ENCODE results near the gene CDKL5.

The CDKL5 gene

GRCh38 chrX:18698737-18699650 lies 273.6 kb downstream of the CDKL5 start:
- peaks cover 67% of the 10 kb centered on the region for H3K9me3 Mint-ChIP-seq
- H3K27ac Mint-ChIP-seq = no peak overlapping the region
- no peak for DNase-seq
- no peaks in the 10 kb centered on the region for H3K36me3 Mint-ChIP-seq (ENCODE audit: low read depth)
- H3K4me3 Mint-ChIP-seq = no peak overlapping the region
- TF ChIP-seq, protein P1, sequence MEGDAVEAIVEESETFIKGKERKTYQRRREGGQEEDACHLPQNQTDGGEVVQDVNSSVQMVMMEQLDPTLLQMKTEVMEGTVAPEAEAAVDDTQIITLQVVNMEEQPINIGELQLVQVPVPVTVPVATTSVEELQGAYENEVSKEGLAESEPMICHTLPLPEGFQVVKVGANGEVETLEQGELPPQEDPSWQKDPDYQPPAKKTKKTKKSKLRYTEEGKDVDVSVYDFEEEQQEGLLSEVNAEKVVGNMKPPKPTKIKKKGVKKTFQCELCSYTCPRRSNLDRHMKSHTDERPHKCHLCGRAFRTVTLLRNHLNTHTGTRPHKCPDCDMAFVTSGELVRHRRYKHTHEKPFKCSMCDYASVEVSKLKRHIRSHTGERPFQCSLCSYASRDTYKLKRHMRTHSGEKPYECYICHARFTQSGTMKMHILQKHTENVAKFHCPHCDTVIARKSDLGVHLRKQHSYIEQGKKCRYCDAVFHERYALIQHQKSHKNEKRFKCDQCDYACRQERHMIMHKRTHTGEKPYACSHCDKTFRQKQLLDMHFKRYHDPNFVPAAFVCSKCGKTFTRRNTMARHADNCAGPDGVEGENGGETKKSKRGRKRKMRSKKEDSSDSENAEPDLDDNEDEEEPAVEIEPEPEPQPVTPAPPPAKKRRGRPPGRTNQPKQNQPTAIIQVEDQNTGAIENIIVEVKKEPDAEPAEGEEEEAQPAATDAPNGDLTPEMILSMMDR (IDR thresholded peaks at IDR 0.05) = no peak
- peaks cover 22% of the 10 kb centered on the region for H3K4me1 Mint-ChIP-seq
- peaks cover 3% of the 10 kb centered on the region for H3K27me3 Mint-ChIP-seq (ENCODE audit: low read depth, poor library complexity)

DNA sequence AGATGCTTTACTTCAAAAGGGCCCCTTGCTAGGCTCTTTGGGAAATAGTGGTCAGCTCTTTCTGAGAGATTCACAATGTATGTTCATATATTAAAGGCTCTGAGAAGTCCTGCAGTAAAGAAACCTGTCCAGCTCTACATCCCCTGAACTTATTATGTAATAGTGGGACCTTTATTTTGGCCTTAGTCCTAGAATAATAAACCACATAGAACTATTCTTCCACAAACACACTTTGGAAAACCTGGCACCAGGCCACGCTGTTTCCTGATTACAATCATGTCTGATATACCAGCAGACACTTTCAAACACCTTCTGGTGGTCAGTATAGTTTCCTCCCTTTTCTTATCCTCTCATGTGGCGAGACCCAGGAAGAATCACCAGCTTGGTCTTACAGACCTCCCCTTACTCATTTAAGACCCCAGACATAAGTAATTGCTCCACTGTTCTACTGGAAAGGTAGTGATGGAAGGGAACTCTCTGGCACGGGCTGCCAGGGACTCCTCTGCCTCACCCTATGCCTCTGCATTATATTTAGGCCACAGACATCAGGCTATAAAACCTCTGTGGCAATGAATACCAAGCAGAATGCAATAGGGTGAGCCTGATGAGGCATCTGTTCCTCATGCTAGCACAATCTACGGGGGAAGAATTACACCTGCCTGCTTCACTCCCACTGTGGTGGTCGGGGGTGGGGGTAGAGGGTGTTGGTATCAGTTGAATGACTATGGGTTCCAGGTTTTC lies 276.4 kb downstream of the CDKL5 start:
- H3K4me1 Mint-ChIP-seq = peaks cover 22% of the 10 kb centered on the region

DNA sequence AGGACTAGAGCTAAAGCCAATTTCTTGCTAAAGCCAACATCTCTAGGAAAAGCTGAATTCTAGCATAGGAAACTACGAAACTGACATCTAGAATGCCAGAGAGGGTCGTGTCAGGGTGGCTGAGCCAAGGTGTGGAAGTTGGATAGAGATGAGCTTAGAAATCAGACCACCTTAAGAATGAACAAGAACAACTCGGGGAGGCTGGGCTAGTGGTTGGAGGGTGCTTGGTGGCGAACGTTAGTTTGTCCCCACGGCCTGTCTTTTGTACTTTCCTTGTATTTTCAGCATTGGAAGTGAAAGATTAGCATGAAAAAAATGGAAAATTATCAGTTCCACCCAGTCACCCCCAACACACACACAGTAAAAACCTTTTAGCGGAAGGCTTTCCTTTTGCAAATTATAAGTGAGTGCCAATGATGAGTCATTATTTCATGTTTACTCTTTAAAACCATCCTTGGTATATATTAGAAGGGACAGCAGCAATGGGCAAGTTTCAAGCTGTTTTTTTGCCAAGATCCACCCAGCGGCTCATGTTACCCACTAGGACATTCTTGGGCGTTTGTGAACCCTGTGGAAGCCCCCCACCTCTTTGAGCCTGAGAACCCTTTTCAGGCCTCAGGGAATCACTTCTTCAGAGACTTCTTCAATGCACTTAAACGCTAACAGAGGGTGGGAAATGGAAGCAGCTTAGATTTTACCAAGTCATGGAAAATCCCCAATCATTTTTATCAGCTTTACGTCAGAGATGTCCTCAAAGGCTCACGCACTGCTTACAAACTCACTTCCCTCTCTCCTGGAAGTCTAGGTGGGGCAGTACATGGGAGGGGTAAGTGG lies 277.2 kb downstream of the CDKL5 start:
- no peak for DNase-seq
- H3K36me3 Mint-ChIP-seq (ENCODE audit: low read depth) = no peaks in the 10 kb centered on the region
- no peak overlapping the region for H3K4me3 Mint-ChIP-seq
- peaks cover 3% of the 10 kb centered on the region for H3K27me3 Mint-ChIP-seq (ENCODE audit: low read depth, poor library complexity)
- H3K9me3 Mint-ChIP-seq = peaks cover 58% of the 10 kb centered on the region
- H3K4me1 Mint-ChIP-seq = peaks cover 24% of the 10 kb centered on the region
- TF ChIP-seq, protein P1 (IDR thresholded peaks at IDR 0.05) = no peak
- no peak overlapping the region for H3K27ac Mint-ChIP-seq

More for the DNA sequence above, 276.4 kb downstream of the CDKL5 start:
- Mint-ChIP-seq H3K27ac (no peak overlapping the region), H3K4me3 (no peak overlapping the region), H3K9me3 (peaks cover 60% of the 10 kb centered on the region), H3K36me3 (ENCODE audit: low read depth) (no peaks in the 10 kb centered on the region), H3K27me3 (ENCODE audit: low read depth, poor library complexity) (peaks cover 3% of the 10 kb centered on the region)
- TF ChIP-seq, protein P1 (IDR thresholded peaks at IDR 0.05) = no peak
- DNase-seq = no peak

Data from nephron progenitor cell (in vitro differentiated cells).